HEK293T (cell line): Measurements from ENCODE around the gene KCNK7.

Source experiments
- ARNT ChIP-seq: fragments of 450-650 bp; IDR thresholded peaks from 2 replicates; pipeline ENCODE4 v1.6.1; 2017; ENCODE audit warnings: mild to moderate bottlenecking
- BHLHE40 ChIP-seq: fragments of 450-650 bp; IDR thresholded peaks from 2 replicates; pipeline ENCODE4 v1.6.1; 2016; ENCODE audit warnings: mild to moderate bottlenecking, moderate library complexity, borderline replicate concordance
- FOXM1 ChIP-seq: fragments of 450-650 bp; IDR thresholded peaks from 2 replicates; pipeline ENCODE4 v1.6.1; 2017; ENCODE audit warnings: mild to moderate bottlenecking, borderline replicate concordance
- HDGF ChIP-seq: fragments of 450-650 bp; IDR thresholded peaks from 2 replicates; pipeline ENCODE4 v1.6.1; 2017; ENCODE audit warnings: antibody characterized with exemption, borderline replicate concordance
- L3MBTL2 ChIP-seq: fragments of 450-650 bp; conservative IDR thresholded peaks from 2 replicates; pipeline ENCODE4 v1.6.1; 2016; ENCODE audit warnings: mild to moderate bottlenecking
- LEF1 ChIP-seq: fragments of 450-650 bp; IDR thresholded peaks from 2 replicates; pipeline ENCODE4 v1.6.1; 2017; ENCODE audit warnings: mild to moderate bottlenecking, borderline replicate concordance
- NFRKB ChIP-seq: fragments of 450-650 bp; IDR thresholded peaks from 2 replicates; pipeline ENCODE4 v1.6.1; 2016; ENCODE audit warnings: mild to moderate bottlenecking, moderate library complexity
- SP1 ChIP-seq: fragments of 450-650 bp; IDR thresholded peaks from 2 replicates; pipeline ENCODE4 v1.6.1; 2017
- SUZ12 ChIP-seq: fragments of 450-650 bp; IDR thresholded peaks from 2 replicates; pipeline ENCODE4 v1.6.1; 2016; ENCODE audit warnings: mild to moderate bottlenecking
- ZNF384 ChIP-seq: fragments of 450-650 bp; IDR thresholded peaks from 2 replicates; pipeline ENCODE4 v1.6.1; 2016

GRCh38 chr11:65599955-65600246 is 4.3 kb upstream of the KCNK7 start:
- no peak for TF ChIP-seq SUZ12
- TF ChIP-seq ARNT = no peak
- TF ChIP-seq SP1 = no peak
- TF ChIP-seq NFRKB = no peak
- TF ChIP-seq ZNF384 = no peak
- no peak for TF ChIP-seq BHLHE40
- TF ChIP-seq L3MBTL2 = no peak
- no peak for TF ChIP-seq LEF1
- no peak for TF ChIP-seq HDGF
- no peak for TF ChIP-seq FOXM1
